HUES48 (cell line): ENCODE results near the gene ATG16L2.
"Not testable (repeated sequence)": the region's sequence is repeated elsewhere in the genome, so short reads cannot be mapped to it uniquely, and the experiment has no call there.

Experiments
- H3K27ac ChIP-seq: one replicate; pipeline ENCODE4 v1.7.0; 2013; ENCODE audit warnings: low read depth, low read length, inconsistent platforms
- H3K27me3 ChIP-seq: 2 replicates; pipeline ENCODE4 v1.6.1; 2013; ENCODE audit warnings: mild to moderate bottlenecking, low read length; ENCODE audit not compliant: control insufficient read depth, insufficient read depth
- H3K36me3 ChIP-seq: 2 replicates; pipeline ENCODE4 v1.6.1; 2013; ENCODE audit warnings: low read length; ENCODE audit not compliant: control insufficient read depth, insufficient read depth
- H3K4me1 ChIP-seq: 2 replicates; pipeline ENCODE4 v1.6.1; 2013; ENCODE audit warnings: mild to moderate bottlenecking, low read length; ENCODE audit not compliant: control insufficient read depth, insufficient read depth
- H3K4me3 ChIP-seq: 2 replicates; pipeline ENCODE4 v1.5.1; 2013; ENCODE audit warnings: mild to moderate bottlenecking, low read depth, low read length
- H3K9ac ChIP-seq: 2 replicates; pipeline ENCODE4 v1.6.1; 2013; ENCODE audit warnings: mild to moderate bottlenecking, low read depth, low read length, moderate library complexity
- H3K9me3 ChIP-seq: 2 replicates; pipeline ENCODE4 v1.6.1; 2013; ENCODE audit warnings: low read length; ENCODE audit not compliant: control insufficient read depth, insufficient read depth

Gene ATG16L2

GRCh38 chr11:72821221-72821919 is 7.2 kb downstream of the ATG16L2 start:
- peaks cover 8% of the 10 kb centered on the region for H3K4me1 ChIP-seq
- 0 out of 2 replicates have a peak overlapping the region, but pooled peaks have one; percentile 8 for H3K9ac ChIP-seq
- H3K27me3 ChIP-seq, result peaks cover 14% of the 10 kb centered on the region; the same call in 1 of the 2 replicates
- no peaks in the 10 kb centered on the region for H3K9me3 ChIP-seq
- H3K4me3 ChIP-seq, result peak overlapping the region; percentile 61
- no peak overlapping the region for H3K27ac ChIP-seq
- H3K36me3 ChIP-seq, result peaks cover 5% of the 10 kb centered on the region; the same call in 1 of the 2 replicates

- peak overlapping the region; percentile 62 for H3K4me3 ChIP-seq
- H3K27ac ChIP-seq, result no peak overlapping the region
- H3K27me3 ChIP-seq, result peaks cover 14% of the 10 kb centered on the region; the same call in 1 of the 2 replicates
- H3K9ac ChIP-seq, result 0 out of 2 replicates have a peak overlapping the region, but pooled peaks have one; percentile 8
- H3K9me3 ChIP-seq, result no peaks in the 10 kb centered on the region
- H3K4me1 ChIP-seq, result peaks cover 8% of the 10 kb centered on the region
- H3K36me3 ChIP-seq, result peaks cover 5% of the 10 kb centered on the region; the same call in 1 of the 2 replicates
Measured at GRCh38 chr11:72821920-72822799, 7.9 kb downstream of the ATG16L2 start.

- Histone ChIP-seq H3K27me3 (peaks cover 14% of the 10 kb centered on the region; the same call in 1 of the 2 replicates), H3K36me3 (peaks cover 5% of the 10 kb centered on the region; the same call in 1 of the 2 replicates), H3K27ac (no peak overlapping the region), H3K4me1 (peaks cover 8% of the 10 kb centered on the region), H3K4me3 (no peak overlapping the region), H3K9me3 (no peaks in the 10 kb centered on the region), H3K9ac (no peak overlapping the region)
Measured at GRCh38 chr11:72823105-72823804, 9.0 kb downstream of the ATG16L2 start.

DNA sequence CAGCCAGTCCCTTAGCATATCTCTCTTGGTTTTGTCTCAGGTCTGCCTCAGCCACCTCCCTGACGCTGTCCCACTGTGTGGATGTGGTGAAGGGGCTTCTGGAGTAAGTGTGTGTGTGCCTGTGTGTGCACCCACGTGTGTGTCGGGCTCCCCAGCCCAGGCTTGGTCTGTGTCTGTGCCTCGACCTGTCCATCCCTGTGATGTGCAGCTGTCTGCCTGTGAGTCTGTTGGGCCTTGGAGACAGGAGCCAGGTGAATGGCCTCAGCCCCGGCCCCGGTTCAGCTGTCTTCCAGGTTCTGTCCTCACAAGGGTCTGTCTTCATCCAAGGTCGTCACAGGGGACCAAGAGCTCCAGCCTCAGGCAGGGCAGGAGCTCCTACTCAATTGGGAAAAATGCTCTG is 9.8 kb downstream of the ATG16L2 start:
- H3K4me1 ChIP-seq, result peaks cover 8% of the 10 kb centered on the region
- H3K27ac ChIP-seq, result no peak overlapping the region

GRCh38 chr11:72824811-72825505 is 10.7 kb downstream of the ATG16L2 start:
- Histone ChIP-seq H3K27me3 (peaks cover 14% of the 10 kb centered on the region; the same call in 1 of the 2 replicates), H3K9me3 (no peaks in the 10 kb centered on the region), H3K36me3 (0 out of 2 replicates have a peak, but pooled peaks cover 4% of the 10 kb centered on the region), H3K9ac (no peak overlapping the region), H3K4me1 (peaks cover 8% of the 10 kb centered on the region), H3K27ac (no peak overlapping the region), H3K4me3 (no peak overlapping the region)

More for the DNA sequence above, 9.8 kb downstream of the ATG16L2 start:
- Histone ChIP-seq H3K4me3 (no peak overlapping the region), H3K9ac (no peak overlapping the region), H3K27me3 (peaks cover 14% of the 10 kb centered on the region; the same call in 1 of the 2 replicates), H3K9me3 (no peaks in the 10 kb centered on the region), H3K36me3 (peaks cover 4% of the 10 kb centered on the region; the same call in 1 of the 2 replicates)

DNA sequence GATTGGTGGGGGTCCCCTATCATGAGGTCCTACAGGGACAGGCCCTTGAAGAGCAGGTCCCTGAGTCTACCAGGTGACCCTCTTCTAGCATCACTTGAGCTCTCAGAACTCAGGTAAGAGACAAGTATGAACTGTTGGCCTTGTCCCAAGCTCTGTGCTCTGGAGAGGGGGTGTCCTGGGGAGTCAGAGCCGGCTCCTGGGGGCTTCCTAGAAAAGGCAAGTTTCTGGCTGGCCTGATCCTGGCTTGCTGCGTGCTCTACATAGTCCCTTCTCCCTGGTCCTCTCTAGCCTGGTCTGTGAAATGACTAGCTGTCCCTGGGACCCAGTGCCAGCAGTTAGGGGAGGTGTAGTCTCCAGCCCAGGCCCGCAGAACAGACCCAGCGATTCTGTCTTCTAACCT is 11.4 kb downstream of the ATG16L2 start:
- peaks cover 11% of the 10 kb centered on the region; the same call in 1 of the 2 replicates for H3K27me3 ChIP-seq
- H3K4me3 ChIP-seq, result no peak overlapping the region
- H3K4me1 ChIP-seq, result peaks cover 8% of the 10 kb centered on the region
- no peak overlapping the region for H3K27ac ChIP-seq
- no peak overlapping the region for H3K9ac ChIP-seq
- H3K9me3 ChIP-seq, result no peaks in the 10 kb centered on the region
- 0 out of 2 replicates have a peak, but pooled peaks cover 4% of the 10 kb centered on the region for H3K36me3 ChIP-seq

DNA sequence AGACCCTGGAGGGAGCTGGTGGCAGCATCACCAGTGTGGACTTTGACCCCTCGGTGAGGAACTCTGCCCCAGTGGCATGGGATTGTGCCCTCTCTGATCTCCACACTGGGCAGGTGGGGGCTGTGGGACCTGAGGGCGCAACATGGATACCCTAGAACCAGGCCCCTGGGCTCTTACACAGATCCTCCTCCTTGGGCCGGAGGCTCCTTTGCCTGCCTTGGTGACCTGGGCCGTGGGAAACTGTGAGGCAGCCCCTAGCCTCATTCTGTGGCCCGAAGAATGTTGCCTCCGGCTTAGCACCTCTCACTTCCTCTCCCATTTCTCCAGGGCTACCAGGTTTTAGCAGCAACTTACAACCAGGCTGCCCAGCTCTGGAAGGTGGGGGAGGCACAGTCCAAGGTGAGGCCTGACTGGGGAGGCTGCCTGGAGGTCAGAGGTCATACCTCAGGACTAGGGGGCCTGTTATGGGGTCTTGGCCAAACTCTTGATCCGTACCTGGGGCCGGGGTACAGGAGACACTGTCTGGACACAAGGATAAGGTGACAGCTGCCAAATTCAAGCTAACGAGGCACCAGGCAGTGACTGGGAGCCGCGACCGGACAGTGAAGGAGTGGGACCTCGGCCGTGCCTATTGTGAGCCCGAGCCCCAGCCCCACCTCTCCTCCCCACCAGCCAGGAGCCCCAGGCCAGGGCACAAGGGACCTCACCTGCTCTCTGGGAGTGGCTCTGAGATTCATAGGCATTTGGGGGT is 12.2 kb downstream of the ATG16L2 start:
- H3K9ac ChIP-seq, result no peak overlapping the region
- H3K4me1 ChIP-seq, result 0 out of 2 replicates have a peak, but pooled peaks cover 2% of the 10 kb centered on the region
- H3K27me3 ChIP-seq, result peaks cover 8% of the 10 kb centered on the region; the same call in 1 of the 2 replicates
- H3K36me3 ChIP-seq, result 0 out of 2 replicates have a peak, but pooled peaks cover 4% of the 10 kb centered on the region
- H3K27ac ChIP-seq, result no peak overlapping the region
- no peaks in the 10 kb centered on the region for H3K9me3 ChIP-seq
- H3K4me3 ChIP-seq, result no peak overlapping the region

GRCh38 chr11:72826942-72827480 is 12.8 kb downstream of the ATG16L2 start:
- H3K4me1 ChIP-seq, result peaks cover 8% of the 10 kb centered on the region; the same call in 1 of the 2 replicates
- no peak overlapping the region for H3K9ac ChIP-seq
- H3K9me3 ChIP-seq, result no peaks in the 10 kb centered on the region
- 0 out of 2 replicates have a peak, but pooled peaks cover 4% of the 10 kb centered on the region for H3K36me3 ChIP-seq
- no peak overlapping the region for H3K27ac ChIP-seq
- peaks cover 8% of the 10 kb centered on the region; the same call in 1 of the 2 replicates for H3K27me3 ChIP-seq
- H3K4me3 ChIP-seq, result no peak overlapping the region

GRCh38 chr11:72827656-72828055 is 13.4 kb downstream of the ATG16L2 start:
- not testable (repeated sequence) for H3K36me3 ChIP-seq, H3K9me3 ChIP-seq, H3K9ac ChIP-seq, H3K27ac ChIP-seq, H3K4me1 ChIP-seq, H3K4me3 ChIP-seq, H3K27me3 ChIP-seq
